Fibroblast of skin of abdomen (primary cell): Measurements from ENCODE around the gene HOXC5.

ENCODE experiments used
- DNase-seq: peaks from one replicate; pipeline ENCODE4 v3.0.0-alpha.2; 2013

HOXC5 gene

GRCh38 chr12:53995378-53996239 is 37.2 kb upstream of the HOXC5 start:
- peak; percentile 82 for DNase-seq

GRCh38 chr12:53996240-53997203 is 36.3 kb upstream of the HOXC5 start:
- DNase-seq = no peak

- DNase-seq = no peak
Measured at GRCh38 chr12:53997204-53998109, 35.4 kb upstream of the HOXC5 start.

GRCh38 chr12:53998110-53998899 is 34.5 kb upstream of the HOXC5 start:
- DNase-seq = no peak

- DNase-seq = no peak
Measured at GRCh38 chr12:53998900-53999236, 34.0 kb upstream of the HOXC5 start.

- DNase-seq = peak; percentile 94
Measured at GRCh38 chr12:53999559-54000115, 33.2 kb upstream of the HOXC5 start.

- no peak for DNase-seq
Measured at GRCh38 chr12:54000116-54001114, 32.4 kb upstream of the HOXC5 start, which contains the start of gene HOXC9. Gene HOXC9, plus strand, starts transcription at chr12:54000161. Its CDS starts 28 bp downstream, at chr12:54000189.

GRCh38 chr12:54001283-54002187 is 31.3 kb upstream of the HOXC5 start:
- DNase-seq = no peak

GRCh38 chr12:54002278-54002914 is 30.5 kb upstream of the HOXC5 start:
- DNase-seq = no peak

- no peak for DNase-seq
Measured at GRCh38 chr12:54002915-54003389, 29.9 kb upstream of the HOXC5 start.

- no peak for DNase-seq
Measured at GRCh38 chr12:54003625-54004024, 29.2 kb upstream of the HOXC5 start.

GRCh38 chr12:54004063-54004840 is 28.6 kb upstream of the HOXC5 start:
- DNase-seq = peak; percentile 65

- peak; percentile 73 for DNase-seq
Measured at GRCh38 chr12:54004841-54005530, 27.9 kb upstream of the HOXC5 start.

- DNase-seq = no peak
Measured at GRCh38 chr12:54005531-54005852, 27.4 kb upstream of the HOXC5 start.

GRCh38 chr12:54005853-54006558 is 26.8 kb upstream of the HOXC5 start:
- DNase-seq = peak; percentile 88
